AG04450 (cell line): ENCODE data around the gene ATG2A. TPM values are rescaled to one million over a fixed set of nuclear protein-coding genes. Genes with fewer than 3 reads are reported as not detected.

Experiments
- CTCF ChIA-PET: fragments of 300-600, 350-600 bp; formaldehyde crosslinking; extraction: SDS; loops from one replicate; lab custom pipeline; 2022; ENCODE audit warnings: antibody characterized with exemption, inconsistent platforms; lab: Charles Lee
- POLR2A ChIA-PET: fragments of 350-600 bp; formaldehyde crosslinking; extraction: SDS; loops from one replicate; lab custom pipeline; 2021; ENCODE audit warnings: antibody characterized with exemption, inconsistent platforms; lab: Yijun Ruan, JAX
- DNase-seq: peaks from one replicate; pipeline ENCODE4 v3.0.0-alpha.2; 2011; ENCODE audit warnings: low read depth, low spot score
- H3K27ac ChIP-seq: one replicate; pipeline ENCODE4 v1.5.1; 2012; ENCODE audit warnings: low read depth, low read length, control low read depth
- H3K27me3 ChIP-seq: one replicate; pipeline ENCODE4 v1.6.0; 2012; ENCODE audit warnings: low read length; ENCODE audit not compliant: control insufficient read depth, insufficient read depth
- H3K4me3 ChIP-seq: 2 replicates; pipeline ENCODE4 v1.5.1; 2011; ENCODE audit warnings: mild to moderate bottlenecking, low read depth, low read length, control low read depth
- H3K9me3 ChIP-seq: 2 replicates; pipeline ENCODE4 v1.5.1; 2012; ENCODE audit warnings: low read length; ENCODE audit not compliant: control insufficient read depth, insufficient read depth
- CTCF ChIP-seq: IDR thresholded peaks from 2 replicates; pipeline ENCODE4 v1.5.1; 2011; ENCODE audit warnings: low read depth, low read length, control low read depth, inconsistent platforms
- polyA plus RNA-seq: library from polyadenylated mRNA; depleted of rRNA; stranded (reverse); fragments of >200 nt; gene quantifications from 2 replicates; pipeline ENCODE4 v1.2.3, GENCODE V29; 2011

ATG2A gene
- polyA plus RNA-seq, 1 experiment: 3.7 TPM

GRCh38 chr11:64930340-64930739 is 13.3 kb upstream of the ATG2A start:
- no peak for DNase-seq
- Histone ChIP-seq H3K27me3 (no peaks in the 10 kb centered on the region), H3K4me3 (no peak overlapping the region), H3K27ac (no peak overlapping the region), H3K9me3 (no peaks in the 10 kb centered on the region)
- POLR2A ChIA-PET: no interaction called here
- CTCF ChIA-PET: interaction anchor here (0.6 kb wide), 1 partner anchor 40 kb away, joined by 17 read pairs; no protein-coding TSS in a partner anchor
- TF ChIP-seq CTCF: no peak

GRCh38 chr11:64929625-64930024 is 12.6 kb upstream of the ATG2A start:
- no peak overlapping the region for H3K4me3 ChIP-seq
- no peaks in the 10 kb centered on the region for H3K9me3 ChIP-seq
- no peak for TF ChIP-seq CTCF
- POLR2A ChIA-PET: no interaction called here
- H3K27ac ChIP-seq: no peak overlapping the region
- H3K27me3 ChIP-seq: no peaks in the 10 kb centered on the region
- DNase-seq: no peak
- CTCF ChIA-PET: no interaction called here

- Histone ChIP-seq H3K27ac (no peak overlapping the region), H3K27me3 (no peaks in the 10 kb centered on the region), H3K4me3 (no peak overlapping the region), H3K9me3 (no peaks in the 10 kb centered on the region)
- no peak for TF ChIP-seq CTCF
- DNase-seq: no peak
- ChIA-PET POLR2A (no interaction called here), CTCF (no interaction called here)
These were observed 11.9 kb upstream of the ATG2A start for GRCh38 chr11:64928957-64929356.

GRCh38 chr11:64926689-64927088 is 9.7 kb upstream of the ATG2A start:
- Histone ChIP-seq H3K4me3 (no peak overlapping the region), H3K9me3 (no peaks in the 10 kb centered on the region), H3K27ac (no peak overlapping the region), H3K27me3 (no peaks in the 10 kb centered on the region)
- ChIA-PET CTCF (interaction anchor here (1.3 kb wide), 1 partner anchor 38 kb away, joined by 3 read pairs; no protein-coding TSS in a partner anchor), POLR2A (no interaction called here)
- no peak for DNase-seq
- TF ChIP-seq CTCF: no peak

- POLR2A ChIA-PET: interaction anchor here (0.6 to 0.7 kb wide), 2 partner anchors 21 to 81 kb away, joined by 3 to 5 read pairs; no protein-coding TSS in a partner anchor
These were observed 8.8 kb upstream of the ATG2A start for GRCh38 chr11:64925536-64926436.

More at GRCh38 chr11:64925536-64926436, 8.8 kb upstream of the ATG2A start:
- Histone ChIP-seq H3K4me3 (peak overlapping the region; percentile 84), H3K9me3 (no peaks in the 10 kb centered on the region), H3K27me3 (no peaks in the 10 kb centered on the region), H3K27ac (no peak overlapping the region)
- TF ChIP-seq CTCF: no peak
- CTCF ChIA-PET: interaction anchor here (1.3 kb wide), 1 partner anchor 38 kb away, joined by 3 read pairs; no protein-coding TSS in a partner anchor
- no peak for DNase-seq
